Liver (tissue), 9 donors: ENCODE data around the gene ZSCAN18. TPM values are rescaled to one million over a fixed set of nuclear protein-coding genes. Genes with fewer than 3 reads are reported as not detected.

Source experiments
- DNase-seq: peaks from one replicate; pipeline ENCODE4 v3.0.0-alpha.2; 2017; ENCODE audit warnings: low spot score
- H3K27ac ChIP-seq, 2 donors: one replicate each; pipeline ENCODE4 v1.7.0; 2013; ENCODE audit warnings: inconsistent platforms in 2 of 2, low read length in 2 of 2, control low read depth in 1 of 2, low read depth in 1 of 2, mild to moderate bottlenecking in 1 of 2
- H3K27me3 ChIP-seq, 4 donors: one replicate each; pipeline versions ENCODE4 v1.6.1 to v1.7.0; 2013; ENCODE audit warnings: low read length in 3 of 4, inconsistent platforms in 1 of 4, mild to moderate bottlenecking in 1 of 4, moderate library complexity in 1 of 4; ENCODE audit not compliant: control insufficient read depth in 4 of 4, insufficient read depth in 4 of 4
- H3K36me3 ChIP-seq, 4 donors: one replicate each; pipeline versions ENCODE4 v1.6.1 to v1.7.0; 2013; ENCODE audit warnings: low read length in 3 of 4, mild to moderate bottlenecking in 3 of 4, low read depth in 1 of 4, moderate library complexity in 1 of 4; ENCODE audit not compliant: control insufficient read depth in 4 of 4, insufficient read depth in 3 of 4
- H3K4me1 ChIP-seq, 4 donors: one replicate each; pipeline versions ENCODE4 v1.6.1 to v1.7.0; 2013; ENCODE audit warnings: low read length in 3 of 4, mild to moderate bottlenecking in 3 of 4, moderate library complexity in 1 of 4; ENCODE audit not compliant: control insufficient read depth in 4 of 4, insufficient read depth in 4 of 4
- H3K4me3 ChIP-seq, 3 donors: one replicate each; pipeline versions ENCODE4 v1.6.1 to v1.7.0; 2013; ENCODE audit warnings: low read length in 3 of 3, control low read depth in 1 of 3, low read depth in 1 of 3, mild to moderate bottlenecking in 1 of 3
- H3K9ac ChIP-seq, 2 donors: one replicate each; pipeline ENCODE4 v1.7.0; 2013; ENCODE audit warnings: low read length in 2 of 2, mild to moderate bottlenecking in 2 of 2, moderate library complexity in 2 of 2, control low read depth in 1 of 2, low read depth in 1 of 2
- H3K9me3 ChIP-seq, 4 donors: one replicate each; pipeline versions ENCODE4 v1.6.1 to v1.7.0; 2013; ENCODE audit warnings: low read length in 3 of 4; ENCODE audit not compliant: control insufficient read depth in 4 of 4
- ATF3 ChIP-seq: IDR thresholded peaks from 2 replicates; pipeline ENCODE4 v1.6.1; 2016; ENCODE audit warnings: antibody characterized with exemption
- CTCF ChIP-seq: fragments of 150-350 bp; IDR thresholded peaks from 2 replicates; pipeline ENCODE4 v1.5.1; 2017; ENCODE audit warnings: improper control_type of control experiment, low read depth, low read length; ENCODE audit not compliant: missing input control
- FOXA1 ChIP-seq: IDR thresholded peaks from 2 replicates; pipeline ENCODE4 v1.6.1; 2016; ENCODE audit warnings: antibody characterized with exemption
- FOXA2 ChIP-seq: IDR thresholded peaks from 2 replicates; pipeline ENCODE4 v1.6.1; 2016; ENCODE audit warnings: antibody characterized with exemption
- GABPA ChIP-seq, 2 donors: IDR thresholded peaks in 1 of 2; conservative IDR thresholded peaks in 1 of 2; 2 replicates each; pipeline ENCODE4 v1.6.1; 2016; ENCODE audit warnings: antibody characterized with exemption in 2 of 2, mild to moderate bottlenecking in 1 of 2, moderate library complexity in 1 of 2
- HNF4A ChIP-seq, 2 donors: conservative IDR thresholded peaks; 2 replicates each; pipeline ENCODE4 v1.6.1; 2016; ENCODE audit warnings: antibody characterized with exemption in 2 of 2, mild to moderate bottlenecking in 2 of 2
- HNF4G ChIP-seq: IDR thresholded peaks from 2 replicates; pipeline ENCODE4 v1.6.1; 2016; ENCODE audit warnings: antibody characterized with exemption
- JUND ChIP-seq, 2 donors: IDR thresholded peaks; 2 replicates each; pipeline ENCODE4 v1.6.1; 2016; ENCODE audit warnings: antibody characterized with exemption in 2 of 2
- MAX ChIP-seq: IDR thresholded peaks from 2 replicates; pipeline ENCODE4 v1.6.1; 2016; ENCODE audit warnings: antibody characterized with exemption
- NR2F2 ChIP-seq: IDR thresholded peaks from 2 replicates; pipeline ENCODE4 v1.6.1; 2016; ENCODE audit warnings: antibody characterized with exemption
- RAD21 ChIP-seq, 2 donors: IDR thresholded peaks; 2 replicates each; pipeline ENCODE4 v1.6.1; 2016; ENCODE audit warnings: antibody characterized with exemption in 2 of 2, mild to moderate bottlenecking in 2 of 2
- REST ChIP-seq: IDR thresholded peaks from 2 replicates; pipeline ENCODE4 v1.6.1; 2016; ENCODE audit warnings: antibody characterized with exemption, mild to moderate bottlenecking
- RXRA ChIP-seq, 2 donors: IDR thresholded peaks; 2 replicates each; pipeline ENCODE4 v1.6.1; 2017 to 2018; ENCODE audit warnings: antibody characterized with exemption in 2 of 2, mild to moderate bottlenecking in 1 of 2
- SP1 ChIP-seq: IDR thresholded peaks from 2 replicates; pipeline ENCODE4 v1.6.1; 2018; ENCODE audit warnings: antibody characterized with exemption, mild to moderate bottlenecking
- TAF1 ChIP-seq: conservative IDR thresholded peaks from 2 replicates; pipeline ENCODE4 v1.6.1; 2016; ENCODE audit warnings: antibody characterized with exemption, mild to moderate bottlenecking
- ZBTB33 ChIP-seq: IDR thresholded peaks from 2 replicates; pipeline ENCODE4 v1.6.1; 2016; ENCODE audit warnings: antibody characterized with exemption
- WGBS: extraction: QIAGEN DNeasy Blood & Tissue Kit; methylation state at CpG from one replicate; pipeline ENCODE4 v1.1.7; 2013; 5-methylcytosine and 5-hydroxymethylcytosine counted together
- polyA plus RNA-seq, 2 donors: library from polyadenylated mRNA; stranded (reverse) in 1 of 2; unstranded in 1 of 2; fragments of 200-250 nt in 1 of 2; fragments of >200 nt in 1 of 2; fragmentation: Nextera tagmentation in 1 of 2; extraction: Ambion mirVana in 1 of 2; gene quantifications; one replicate each; pipeline versions ENCODE4 v1.2.1 to v1.2.3, GENCODE V29; 2013 to 2015
- total RNA-seq, 2 donors: library from RNA; depleted of rRNA; stranded (reverse); fragments of >200 nt; gene quantifications; one replicate each; pipeline ENCODE4 v1.2.3, GENCODE V29; 2014
- donor health status: healthy.
- donor health status: healthy.
- donor health status: healthy.
- donor health status: healthy.
- donor health status: healthy.

ZSCAN18 gene
- total and polyA plus RNA-seq, 4 donors, result 2.1 to 21.7 (median 11.7) TPM

- TF ChIP-seq GABPA (IDR thresholded peaks at IDR 0.05 in 1 of 2, conservative IDR thresholded peaks at IDR 0.05 in 1 of 2), result no peak
- TF ChIP-seq JUND (IDR thresholded peaks at IDR 0.05), result no peak
- no peak for TF ChIP-seq NR2F2
- no peak for TF ChIP-seq ATF3
- no peak for TF ChIP-seq MAX
- TF ChIP-seq ZBTB33, result no peak
- TF ChIP-seq FOXA2, result no peak
Observed at GRCh38 chr19:58053480-58054156, 44.4 kb downstream of the ZSCAN18 start (continued).

- Histone ChIP-seq H3K27ac (no peak overlapping the region), H3K36me3 (no peaks in the 10 kb centered on the region), H3K9ac (no peak overlapping the region), H3K27me3 (no peaks in the 10 kb centered on the region), H3K9me3 (peaks cover 23 to 55% (median 40%) of the 10 kb centered on the region in 4 donors), H3K4me1 (no peaks in the 10 kb centered on the region), H3K4me3 (peak overlapping the region in 1 of 3 donors; percentile 26)
- DNase-seq, result no peak
- no peak for TF ChIP-seq CTCF
- TF ChIP-seq GABPA (IDR thresholded peaks at IDR 0.05 in 1 of 2, conservative IDR thresholded peaks at IDR 0.05 in 1 of 2), result no peak
- no peak for TF ChIP-seq SP1
- TF ChIP-seq HNF4A (conservative IDR thresholded peaks at IDR 0.05), result no peak
- no peak for TF ChIP-seq REST
- no peak for TF ChIP-seq FOXA1
- TF ChIP-seq ZBTB33, result no peak
- TF ChIP-seq RXRA (IDR thresholded peaks at IDR 0.05), result no peak
- TF ChIP-seq NR2F2, result no peak
- TF ChIP-seq MAX, result no peak
- TF ChIP-seq FOXA2, result no peak
- TF ChIP-seq HNF4G, result no peak
- TF ChIP-seq RAD21 (IDR thresholded peaks at IDR 0.05), result no peak
- TF ChIP-seq TAF1, result no peak
- WGBS, result 96% methylated on average over 16 of the region's 16 CpGs
Observed at GRCh38 chr19:58052256-58052655, 45.8 kb downstream of the ZSCAN18 start.
